IPS-18c (cell line): ENCODE results near the gene CCDC169.

Experiments used
- H3K4me3 ChIP-seq: 2 replicates; pipeline ENCODE4 v1.7.0; 2013; ENCODE audit warnings: low read depth, mild to moderate bottlenecking, low read length, moderate library complexity; ENCODE audit not compliant: insufficient read depth
- H3K9me3 ChIP-seq: one replicate; pipeline ENCODE4 v1.6.1; 2013; ENCODE audit warnings: mild to moderate bottlenecking, low read length, moderate library complexity; ENCODE audit not compliant: control insufficient read depth, insufficient read depth

Gene CCDC169

DNA sequence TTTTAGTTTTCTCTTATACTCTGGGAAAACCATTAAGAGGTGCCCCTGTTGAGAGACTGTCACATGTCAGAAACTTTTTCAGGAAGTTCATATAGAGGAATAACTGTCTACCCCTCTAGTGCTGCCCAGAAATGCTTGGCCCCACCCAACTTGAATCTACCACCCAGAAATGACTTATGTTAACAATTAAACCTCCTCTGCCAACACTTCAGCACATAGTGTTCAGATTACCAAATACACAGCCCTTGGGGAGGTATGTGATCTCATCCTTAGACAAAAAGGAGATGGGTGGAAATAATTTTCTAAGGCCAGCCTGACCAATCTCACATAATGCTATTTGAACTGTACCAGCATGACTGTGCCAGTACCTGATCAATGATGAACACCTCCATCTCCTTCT lies 35.6 kb downstream of the CCDC169 start:
- Histone ChIP-seq H3K4me3 (no peak overlapping the region), H3K9me3 (no peaks in the 10 kb centered on the region)

DNA sequence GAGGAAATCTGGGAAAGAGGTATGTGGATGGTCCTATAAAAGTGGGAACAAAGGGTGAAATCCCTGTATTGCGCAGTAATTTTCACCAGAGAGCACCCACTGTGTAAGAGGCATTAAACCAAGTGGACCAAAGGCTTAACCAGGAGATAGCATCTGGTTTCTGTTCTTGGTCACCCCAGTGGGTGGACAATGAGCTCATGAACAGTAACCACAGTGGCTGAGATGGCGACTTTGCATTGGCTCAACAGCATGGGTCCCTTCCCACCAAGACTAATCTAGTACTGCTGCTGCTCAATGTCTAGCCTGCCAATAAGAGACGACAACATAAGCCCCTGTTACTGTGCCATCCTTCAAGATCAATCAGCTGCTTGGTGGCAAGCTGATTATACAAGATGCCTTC lies 36.6 kb downstream of the CCDC169 start:
- Histone ChIP-seq H3K9me3 (no peaks in the 10 kb centered on the region), H3K4me3 (no peak overlapping the region)

DNA sequence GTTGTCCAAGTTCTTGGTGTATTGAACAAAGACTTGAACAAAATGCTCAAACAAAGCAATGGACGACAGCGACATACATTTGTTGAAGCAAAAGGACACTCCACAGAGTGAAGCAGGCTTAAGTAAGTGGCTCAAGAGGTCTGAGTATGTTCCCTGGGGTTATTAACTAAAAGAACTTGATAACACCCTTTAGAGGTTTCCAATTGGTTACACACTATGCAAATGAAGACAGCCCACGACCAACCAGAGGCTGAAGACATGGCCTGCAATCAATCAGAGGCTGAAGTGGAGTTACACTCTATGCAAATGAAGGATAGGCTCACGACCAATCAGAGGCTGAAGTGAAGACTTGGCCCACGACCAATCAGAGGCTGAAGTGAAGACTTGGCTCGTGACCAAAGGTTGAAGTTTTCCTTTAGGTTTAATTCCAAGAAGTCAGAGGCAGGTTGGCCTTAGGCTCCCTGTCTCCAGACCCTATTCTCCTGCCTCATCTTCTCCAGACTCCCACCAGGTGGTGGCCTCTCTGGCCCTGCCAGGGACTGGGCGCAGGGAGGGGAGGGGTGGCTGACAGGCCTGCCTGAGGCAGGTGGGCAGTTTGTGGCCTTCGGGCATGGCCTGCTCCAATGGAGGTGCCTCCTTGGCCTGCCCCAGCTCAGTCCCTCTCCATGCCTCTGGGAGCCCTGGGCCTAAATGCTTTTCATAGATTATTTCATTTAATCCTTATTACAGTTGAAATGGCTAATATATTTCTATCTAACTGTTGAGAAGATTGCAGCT lies 38.1 kb downstream of the CCDC169 start:
- Histone ChIP-seq H3K4me3 (no peak overlapping the region), H3K9me3 (no peaks in the 10 kb centered on the region)

DNA sequence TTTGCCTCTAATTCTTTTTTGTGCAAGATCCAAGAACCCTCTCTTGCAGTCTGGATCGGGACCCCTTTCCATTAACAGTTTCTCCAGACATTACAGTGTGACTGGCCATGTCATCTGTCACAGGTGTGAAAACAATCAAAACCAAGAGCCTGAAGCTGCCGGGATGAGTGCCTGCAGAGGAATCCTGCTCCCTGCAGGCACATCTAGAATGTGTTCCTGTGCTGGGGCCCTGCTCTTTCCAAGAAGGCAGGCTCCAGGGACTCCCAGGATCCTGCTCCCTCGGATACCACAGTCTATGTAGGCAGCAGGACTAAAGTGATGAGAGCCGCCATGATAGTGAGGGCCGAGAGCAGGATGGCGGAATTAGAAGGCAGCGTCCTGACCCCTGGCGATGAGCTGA lies 38.8 kb downstream of the CCDC169 start:
- Histone ChIP-seq H3K9me3 (no peaks in the 10 kb centered on the region), H3K4me3 (no peak overlapping the region)

DNA sequence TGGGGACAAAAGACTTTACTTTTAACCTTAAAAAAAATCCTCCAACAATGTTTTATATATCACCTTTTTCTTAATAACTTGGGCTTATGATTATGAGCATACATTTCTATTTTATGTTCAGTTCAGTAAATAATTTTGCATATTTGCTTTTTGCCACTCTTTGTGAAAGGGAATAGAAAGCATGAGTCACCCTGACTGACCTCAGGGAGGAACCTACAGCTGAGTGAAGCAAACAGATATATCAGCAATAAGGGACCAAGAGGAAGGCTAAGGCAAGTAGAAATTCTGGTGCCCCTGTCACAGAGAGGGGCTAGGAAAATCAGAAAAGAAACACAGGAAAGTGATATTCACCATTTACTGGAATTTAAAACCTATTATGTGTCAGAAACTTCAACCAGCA lies 46.1 kb downstream of the CCDC169 start:
- Histone ChIP-seq H3K4me3 (no peak overlapping the region), H3K9me3 (no peaks in the 10 kb centered on the region)

DNA sequence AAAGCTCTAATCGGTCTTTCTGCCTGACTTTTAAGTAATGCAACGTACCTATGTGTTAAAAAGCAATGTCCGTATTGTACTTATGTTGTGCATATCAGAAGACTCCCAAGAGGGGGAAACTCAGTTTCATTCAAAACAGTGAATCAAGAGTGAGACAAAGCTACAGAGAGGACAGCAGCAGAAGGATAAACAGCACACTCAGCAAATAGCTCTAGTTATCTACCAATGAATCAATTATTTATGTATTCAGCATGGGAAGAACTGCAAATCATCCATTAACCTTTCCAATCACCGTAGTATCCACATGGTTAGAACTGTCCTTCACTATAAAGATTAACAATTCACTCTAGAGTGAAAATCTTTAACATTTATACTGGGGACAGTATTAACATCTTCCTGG lies 46.6 kb downstream of the CCDC169 start:
- Histone ChIP-seq H3K9me3 (no peaks in the 10 kb centered on the region), H3K4me3 (no peak overlapping the region)

DNA sequence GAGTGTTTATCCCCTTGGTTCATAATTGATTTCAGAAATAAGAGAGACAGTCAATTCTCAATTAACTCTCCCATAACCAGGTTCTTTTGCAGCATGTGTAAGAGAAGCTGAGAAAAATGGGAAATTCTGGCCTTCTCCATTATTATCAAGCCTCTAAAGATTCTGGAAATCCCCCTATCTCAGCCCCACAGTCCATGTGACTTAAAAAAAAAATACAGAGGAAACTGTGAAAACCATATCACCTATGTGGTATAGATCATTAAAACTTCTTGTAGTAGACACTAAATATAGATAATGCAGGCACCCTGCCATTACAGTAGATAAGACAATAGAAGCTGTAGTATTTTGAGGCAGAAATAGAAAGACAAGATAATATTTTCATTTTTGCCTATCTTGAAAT lies 48.9 kb downstream of the CCDC169 start:
- no peaks in the 10 kb centered on the region for H3K9me3 ChIP-seq
- H3K4me3 ChIP-seq: no peak overlapping the region

DNA sequence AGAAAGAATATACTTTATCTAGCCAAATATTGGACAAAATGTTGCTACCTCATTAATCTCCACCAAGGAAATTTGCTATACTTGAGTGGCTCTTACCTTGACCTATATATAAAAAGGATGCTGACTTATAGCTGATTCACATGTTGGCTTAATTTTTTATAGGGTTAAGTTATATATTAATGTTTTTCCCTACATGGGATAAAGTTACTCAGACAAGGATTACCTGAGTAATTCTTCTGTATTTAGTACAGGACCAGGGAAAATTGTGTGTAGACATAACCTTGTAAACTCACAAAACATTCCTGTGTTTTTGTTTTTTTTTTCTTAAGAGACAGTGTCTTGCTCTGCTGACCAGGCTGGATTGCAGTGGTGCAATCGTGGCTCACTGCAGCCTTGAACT lies 52.6 kb downstream of the CCDC169 start:
- Histone ChIP-seq H3K9me3 (no peaks in the 10 kb centered on the region), H3K4me3 (no peak overlapping the region)

DNA sequence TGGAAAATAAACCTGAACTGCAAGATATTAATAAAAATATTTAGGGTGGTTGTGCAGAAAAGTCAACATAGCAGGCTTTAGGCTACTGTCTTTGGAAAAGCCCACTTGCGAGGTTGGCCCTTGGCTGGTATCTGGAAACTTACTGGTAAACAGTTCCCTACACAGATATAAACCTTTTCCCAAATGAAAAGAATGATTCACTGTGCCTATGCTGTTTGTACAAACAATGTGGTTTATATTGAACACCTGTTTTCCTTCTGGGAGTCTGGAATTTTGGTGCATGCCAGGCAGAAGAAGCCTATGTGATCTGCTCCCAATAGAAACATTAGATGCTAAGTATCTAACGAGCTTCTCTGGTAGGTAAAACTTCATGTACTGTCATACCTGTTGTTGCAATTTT lies 53.5 kb downstream of the CCDC169 start:
- Histone ChIP-seq H3K9me3 (no peaks in the 10 kb centered on the region), H3K4me3 (no peak overlapping the region)

DNA sequence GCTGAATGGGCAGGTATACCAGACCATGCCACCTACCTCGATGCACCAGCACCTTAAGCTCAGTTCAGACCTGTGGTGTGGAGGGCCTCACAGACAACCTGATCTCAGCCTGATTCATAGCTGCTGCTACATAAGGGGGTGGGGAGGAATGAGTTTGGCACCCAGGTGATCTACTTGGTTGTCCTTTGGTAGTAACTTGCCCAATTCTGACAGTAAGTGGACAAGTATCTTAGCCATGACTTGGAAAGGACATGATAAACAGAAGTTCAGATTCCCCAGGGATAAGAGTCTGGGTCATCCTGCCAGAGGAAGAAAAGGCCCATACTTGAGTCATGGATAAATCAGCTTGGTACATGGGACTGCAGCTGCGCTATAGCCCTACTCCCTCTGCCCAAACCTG lies 54.9 kb downstream of the CCDC169 start:
- no peaks in the 10 kb centered on the region for H3K9me3 ChIP-seq
- H3K4me3 ChIP-seq: no peak overlapping the region

DNA sequence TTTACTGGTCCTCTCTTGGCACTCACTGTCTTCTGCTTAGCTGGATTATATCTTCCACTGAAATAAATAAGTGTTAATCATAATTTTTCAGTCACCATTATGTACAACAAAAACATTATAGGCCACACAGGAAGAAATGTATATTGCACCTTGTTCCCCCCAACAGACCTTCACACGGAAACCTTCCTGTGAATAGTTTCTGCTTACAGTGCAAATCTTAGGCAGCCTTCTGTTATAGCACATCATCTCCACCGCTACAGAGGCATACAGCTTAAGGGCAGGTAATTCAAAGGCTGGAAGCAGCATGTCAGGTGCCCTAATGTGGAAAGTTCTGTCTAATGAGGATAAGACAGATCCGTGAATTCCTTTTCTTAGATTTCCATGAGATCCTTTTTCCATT lies 66.4 kb downstream of the CCDC169 start:
- Histone ChIP-seq H3K4me3 (no peak overlapping the region), H3K9me3 (no peaks in the 10 kb centered on the region)

DNA sequence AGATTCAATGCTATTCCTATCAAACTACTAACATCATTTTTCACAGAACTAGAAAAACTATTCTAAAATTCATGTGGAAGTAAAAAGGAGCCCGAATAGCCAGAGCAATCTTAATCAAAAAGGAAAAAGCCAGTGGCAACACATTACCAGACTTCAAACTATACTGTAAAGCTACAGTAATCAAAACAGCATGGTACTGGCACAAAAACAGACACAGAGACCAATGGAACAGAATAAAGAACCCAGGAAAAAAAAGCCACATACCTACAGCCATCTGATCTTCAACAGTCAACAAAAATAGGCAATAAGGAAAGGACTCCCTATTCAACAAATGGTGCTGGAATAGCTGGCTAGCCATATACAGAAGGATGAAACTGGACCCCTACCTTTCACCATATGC lies 72.9 kb downstream of the CCDC169 start:
- Histone ChIP-seq H3K9me3 (no peaks in the 10 kb centered on the region), H3K4me3 (no peak overlapping the region)

DNA sequence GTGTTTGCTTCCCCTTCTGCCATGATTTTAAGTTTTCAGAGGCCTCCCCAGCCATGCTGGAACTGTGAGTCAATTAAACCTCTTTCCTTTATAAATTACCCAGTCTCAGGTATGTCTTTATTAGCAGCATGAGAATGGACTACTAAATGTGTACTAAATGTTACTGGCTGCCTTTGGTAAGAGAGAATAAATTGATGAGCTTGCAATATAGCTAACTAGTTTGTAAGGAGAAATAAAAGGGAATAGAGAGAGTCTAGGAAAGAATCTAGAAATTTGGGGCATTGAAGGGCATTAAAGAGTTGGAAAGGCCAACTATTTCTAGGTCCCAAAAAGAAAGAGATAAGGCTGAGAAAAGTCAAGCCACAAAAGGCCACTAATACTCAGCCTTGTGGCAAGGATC lies 77.7 kb downstream of the CCDC169 start:
- H3K4me3 ChIP-seq: no peak overlapping the region
- no peaks in the 10 kb centered on the region for H3K9me3 ChIP-seq

DNA sequence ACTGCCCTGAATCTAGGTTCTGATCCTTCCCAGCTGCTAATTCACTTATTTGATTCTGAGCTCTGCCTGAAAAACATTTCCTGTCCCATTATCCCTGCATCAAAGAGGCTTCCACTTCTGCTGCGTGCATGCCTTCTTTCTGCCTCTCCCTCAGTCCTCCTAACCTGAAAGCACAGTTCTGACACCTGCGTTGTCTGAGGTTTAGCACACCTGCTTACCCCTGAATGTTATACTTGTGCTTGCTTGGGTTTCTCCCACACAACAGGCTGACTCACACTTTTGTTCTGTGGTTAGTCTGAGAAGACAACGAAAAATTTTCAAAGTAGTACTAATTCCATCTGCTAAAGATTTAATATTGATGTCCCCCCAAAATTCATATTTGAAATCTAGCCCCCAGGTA lies 80.2 kb downstream of the CCDC169 start:
- H3K4me3 ChIP-seq: no peak overlapping the region
- no peaks in the 10 kb centered on the region for H3K9me3 ChIP-seq

DNA sequence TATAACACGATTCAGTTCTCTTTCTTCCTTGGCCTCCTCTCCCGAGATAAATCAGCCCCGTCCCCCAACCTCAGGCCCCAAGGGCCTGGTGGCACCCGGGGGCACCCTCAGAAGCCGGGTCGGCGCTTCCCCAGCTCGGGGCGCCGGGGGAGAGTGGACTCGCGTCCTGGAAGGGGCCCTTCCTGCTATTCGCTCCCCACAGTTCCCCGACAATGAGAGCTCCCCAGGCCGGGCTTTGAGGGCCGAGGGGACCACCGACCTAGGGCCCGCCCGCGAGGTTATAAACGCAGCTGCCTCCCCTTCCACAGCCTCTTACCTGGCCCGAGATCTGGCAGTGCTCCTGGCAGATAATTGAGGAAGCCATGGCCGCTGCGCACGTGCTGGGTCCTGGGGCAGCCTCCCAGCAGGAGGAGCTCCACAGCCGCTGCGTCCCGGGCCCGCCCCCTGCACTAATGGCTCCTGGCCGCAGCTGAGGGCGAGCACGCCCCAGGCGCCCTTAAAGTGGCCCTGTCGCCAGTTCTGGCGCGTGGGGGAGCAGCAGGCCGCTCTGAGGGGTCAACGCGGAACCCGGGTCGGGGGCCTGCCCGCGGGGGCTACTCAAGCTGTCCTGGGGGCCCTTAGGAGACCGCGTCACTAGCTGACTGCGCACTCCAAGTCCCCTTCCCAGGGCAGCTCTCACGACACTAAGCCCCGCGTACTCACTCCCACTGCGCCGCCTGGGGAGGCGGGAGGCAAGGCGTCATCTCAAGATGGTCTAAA lies 83.3 kb downstream of the CCDC169 start, which contains the start of gene SOHLH2:
Gene SOHLH2, minus strand, starts transcription at position 394 of the 759 bp plus-strand sequence. Its CDS starts 30 bp downstream, at position 364.
- H3K4me3 ChIP-seq: no peak within 1 kb of the TSS
- no peaks in the 10 kb centered on the region for H3K9me3 ChIP-seq

DNA sequence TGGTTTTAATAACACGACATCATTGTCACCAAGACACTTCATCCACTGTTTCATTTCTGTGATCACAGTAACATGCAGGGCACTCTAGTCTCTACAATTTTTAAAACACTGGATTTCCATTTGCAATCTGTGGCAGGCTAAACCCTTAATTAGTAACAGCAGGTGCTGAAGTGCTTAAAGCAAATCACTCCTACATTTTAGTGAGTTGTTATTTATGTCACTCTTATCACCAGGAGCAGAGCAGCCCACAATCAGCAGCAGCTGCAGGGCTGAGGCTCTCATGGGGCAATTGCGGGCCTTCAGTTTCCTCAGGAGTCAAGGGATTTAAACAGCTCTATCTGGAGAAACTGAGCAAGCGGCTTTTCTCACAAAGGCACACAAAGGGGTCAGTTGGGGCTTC lies 84.8 kb downstream of the CCDC169 start:
- no peak overlapping the region for H3K4me3 ChIP-seq
- no peaks in the 10 kb centered on the region for H3K9me3 ChIP-seq

DNA sequence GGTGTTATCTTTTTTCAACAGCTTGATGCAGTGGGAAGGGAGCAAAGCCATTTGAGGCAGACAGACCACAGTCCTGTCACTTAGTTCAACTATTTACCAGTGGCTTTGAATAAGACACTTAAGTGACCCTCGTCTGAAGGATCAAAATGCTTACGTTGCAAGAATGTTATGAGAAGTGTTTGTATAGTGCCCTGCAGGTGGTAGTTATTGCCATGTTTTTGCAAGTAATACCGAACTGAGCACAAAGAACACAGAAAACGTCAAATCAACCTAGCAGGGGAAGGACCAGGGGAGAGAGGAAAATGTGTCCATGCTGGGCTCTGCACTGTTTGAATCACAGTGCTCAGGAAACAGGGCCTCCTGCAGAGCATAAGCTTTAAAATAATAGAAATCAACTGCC lies 86.0 kb downstream of the CCDC169 start:
- no peak overlapping the region for H3K4me3 ChIP-seq
- no peaks in the 10 kb centered on the region for H3K9me3 ChIP-seq

DNA sequence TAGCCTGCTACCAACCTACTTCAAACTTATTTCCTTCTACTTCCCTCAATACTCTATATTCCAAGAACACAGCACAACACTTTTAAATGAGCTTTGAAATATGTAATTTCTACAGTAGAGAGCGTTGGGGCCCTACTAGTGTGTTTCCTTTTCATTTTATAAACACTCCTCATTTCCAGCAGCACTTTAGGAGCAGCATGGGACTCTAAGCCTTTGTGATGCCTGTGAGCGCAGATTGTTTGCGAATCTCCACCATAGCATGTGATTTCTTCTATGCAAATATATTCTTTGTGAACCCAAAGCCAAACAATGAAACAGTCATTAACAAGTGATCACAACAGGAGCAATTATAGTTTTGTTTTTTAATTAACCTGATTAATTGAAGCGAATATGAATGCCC lies 86.9 kb downstream of the CCDC169 start:
- Histone ChIP-seq H3K9me3 (no peaks in the 10 kb centered on the region), H3K4me3 (no peak overlapping the region)
